Panc1 (cell line): ENCODE data around the gene CHDH. TPM values are rescaled to one million over a fixed set of nuclear protein-coding genes. Genes with fewer than 3 reads are reported as not detected.

Experiments
- ATAC-seq: fragments of 200-7000 bp; cut with Tn5 transposase; 2 replicates; pipeline ENCODE4 v1.9.1; 2020; ENCODE audit warnings: mild to moderate bottlenecking, moderate library complexity
- BruUV-seq: library from RNA; stranded (reverse); fragments of 400-500 nt; replicated peaks from 2 replicates; lab custom pipeline; 2021; lab: Mats Ljungman, UMichigan
- CTCF ChIA-PET: fragments of 300-600 bp; sonication (Branson Sonifier 250); formaldehyde crosslinking; loops from one replicate; lab custom pipeline; 2022; ENCODE audit warnings: antibody characterized with exemption; lab: Charles Lee
- POLR2A ChIA-PET: fragments of 300-600 bp; sonication (Branson Sonifier 250); formaldehyde crosslinking; loops from one replicate; lab custom pipeline; 2022; ENCODE audit warnings: antibody characterized with exemption; lab: Charles Lee
- DNase-seq: peaks from one replicate; pipeline ENCODE4 v3.0.0-alpha.2; 2010; ENCODE audit warnings: low read depth, low spot score
- H3K27ac ChIP-seq: 2 replicates; pipeline ENCODE4 v1.5.1; 2011; ENCODE audit warnings: mild to moderate bottlenecking, low read length, inconsistent platforms
- H3K27me3 ChIP-seq: fragments of 200-500 bp; sonication (Bioruptor generic); 2 replicates; pipeline ENCODE4 v1.6.0; 2014; ENCODE audit warnings: low read length, inconsistent platforms; ENCODE audit not compliant: control insufficient read depth, insufficient read depth
- H3K36me3 ChIP-seq: fragments of 200-500 bp; sonication (Bioruptor generic); 2 replicates; pipeline ENCODE4 v1.5.1; 2014; ENCODE audit warnings: inconsistent platforms, mild to moderate bottlenecking, low read length, moderate library complexity; ENCODE audit not compliant: control insufficient read depth, insufficient read depth
- H3K4me1 ChIP-seq: 2 replicates; pipeline ENCODE4 v1.5.1; 2011; ENCODE audit warnings: inconsistent platforms, mild to moderate bottlenecking, low read length, moderate library complexity; ENCODE audit not compliant: control insufficient read depth, insufficient read depth
- H3K4me3 ChIP-seq, 2 experiments: 2 replicates each; pipeline ENCODE4 v1.5.1; 2011 to 2012; ENCODE audit warnings: low read depth in 2 of 2, low read length in 2 of 2, mild to moderate bottlenecking in 2 of 2, inconsistent platforms in 1 of 2, moderate library complexity in 1 of 2
- H3K9me3 ChIP-seq: fragments of 200-500 bp; sonication (Bioruptor generic); 2 replicates; pipeline ENCODE4 v1.5.1; 2014; ENCODE audit warnings: low read depth, mild to moderate bottlenecking, inconsistent platforms, low read length, moderate library complexity; ENCODE audit not compliant: control insufficient read depth, insufficient read depth
- POLR2AphosphoS5 ChIP-seq: IDR thresholded peaks from 2 replicates; pipeline ENCODE4 v1.6.1; 2012; ENCODE audit warnings: mild to moderate bottlenecking, low read depth, low read length, moderate library complexity
- SIN3A ChIP-seq: IDR thresholded peaks from 2 replicates; pipeline ENCODE4 v1.6.1; 2012; ENCODE audit warnings: low read depth, mild to moderate bottlenecking, low read length, moderate library complexity, borderline replicate concordance; ENCODE audit not compliant: insufficient read depth
- TCF7L2 ChIP-seq: IDR thresholded peaks from 2 replicates; pipeline ENCODE4 v1.6.1; 2011; ENCODE audit warnings: mild to moderate bottlenecking, low read depth, low read length, inconsistent platforms
- in situ Hi-C: cut with HindIII; loops from 2 replicates; pipeline ENCODE4 v1.10.0; 2016; ENCODE audit warnings: low sequenced_read_pairs, low pct_unique_long_range_greater_than_20kb
- intact Hi-C: fragments of 100-400 bp; cut with micrococcal nuclease; formaldehyde crosslinking; loops from one replicate; pipeline ENCODE4 v1.10.0; 2022; ENCODE audit not compliant: unreplicated experiment
- total RNA-seq: library from RNA; stranded (reverse); gene quantifications from one replicate; pipeline ENCODE4 v1.2.1, GENCODE V29; 2021; ENCODE audit not compliant: unreplicated experiment
- TF ChIP-seq, protein P1 (sequence below), 2 experiments: IDR thresholded peaks; 2 replicates each; pipeline ENCODE4 v1.6.1; 2011 to 2012; ENCODE audit warnings: low read depth in 2 of 2, control low read depth in 1 of 2, low read length in 1 of 2, mild to moderate bottlenecking in 1 of 2, moderate library complexity in 1 of 2; ENCODE audit not compliant: insufficient read depth in 1 of 2
- TF ChIP-seq, protein P2 (sequence below): fragments of 450-650 bp; IDR thresholded peaks from 2 replicates; pipeline ENCODE4 v1.5.1; 2017; ENCODE audit warnings: mild to moderate bottlenecking

Gene CHDH
- total RNA-seq, 1 experiment from 2014 or later: 24.1 TPM

DNA sequence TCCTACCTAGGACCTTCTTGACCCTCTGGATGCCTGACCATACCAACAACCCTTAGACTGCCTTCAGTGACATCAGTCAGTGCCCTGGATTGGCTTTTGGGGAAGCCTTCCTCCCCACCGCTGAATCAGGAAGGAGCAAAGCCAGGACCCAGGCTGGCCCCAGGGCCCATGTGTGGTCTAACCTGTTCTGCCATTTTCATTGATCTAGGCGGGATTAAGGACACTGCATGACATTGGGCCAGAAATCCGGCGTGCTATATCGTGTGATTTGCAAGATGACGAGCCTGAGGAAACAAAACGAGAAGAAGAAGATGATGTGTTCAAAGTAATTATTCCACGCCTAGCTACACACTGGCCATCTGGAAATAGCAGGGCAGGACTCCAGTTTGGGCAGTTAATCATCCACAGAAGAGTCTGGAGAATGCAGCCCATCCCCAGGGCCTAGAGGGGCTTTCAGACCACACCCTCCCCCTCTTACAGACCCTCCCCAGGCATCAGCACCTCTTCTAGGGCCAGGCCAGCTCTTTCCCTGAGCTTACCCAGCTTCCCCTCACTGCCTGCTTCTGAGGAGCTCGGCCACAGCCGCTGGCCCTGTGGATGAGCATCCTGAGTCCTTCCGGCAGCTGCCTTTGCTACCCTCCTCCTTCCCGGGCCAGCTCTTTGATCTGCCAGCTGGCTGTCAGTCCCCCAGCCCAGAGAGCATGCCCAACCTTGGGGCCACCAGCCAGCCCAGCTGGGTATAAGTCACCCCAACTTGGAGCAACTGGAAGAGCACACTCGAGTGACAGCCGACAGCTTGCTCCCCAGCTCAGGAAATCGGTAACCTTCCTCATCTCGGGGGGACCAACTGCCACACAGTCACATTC is 45.9 kb downstream of the CHDH start:
- H3K27ac ChIP-seq: no peak overlapping the region
- intact Hi-C loops: no loop called here
- in situ Hi-C loops: no loop called here
- peaks cover 11% of the 10 kb centered on the region for H3K4me1 ChIP-seq
- no peaks in the 10 kb centered on the region for H3K36me3 ChIP-seq
- no peak for ATAC-seq
- no peaks in the 10 kb centered on the region for H3K9me3 ChIP-seq
- no peak overlapping the region for H3K4me3 ChIP-seq
- POLR2A ChIA-PET: no interaction called here
- TF ChIP-seq TCF7L2 (no peak), SIN3A (no peak), POLR2AphosphoS5 (no peak)
- TF ChIP-seq, protein P1, sequence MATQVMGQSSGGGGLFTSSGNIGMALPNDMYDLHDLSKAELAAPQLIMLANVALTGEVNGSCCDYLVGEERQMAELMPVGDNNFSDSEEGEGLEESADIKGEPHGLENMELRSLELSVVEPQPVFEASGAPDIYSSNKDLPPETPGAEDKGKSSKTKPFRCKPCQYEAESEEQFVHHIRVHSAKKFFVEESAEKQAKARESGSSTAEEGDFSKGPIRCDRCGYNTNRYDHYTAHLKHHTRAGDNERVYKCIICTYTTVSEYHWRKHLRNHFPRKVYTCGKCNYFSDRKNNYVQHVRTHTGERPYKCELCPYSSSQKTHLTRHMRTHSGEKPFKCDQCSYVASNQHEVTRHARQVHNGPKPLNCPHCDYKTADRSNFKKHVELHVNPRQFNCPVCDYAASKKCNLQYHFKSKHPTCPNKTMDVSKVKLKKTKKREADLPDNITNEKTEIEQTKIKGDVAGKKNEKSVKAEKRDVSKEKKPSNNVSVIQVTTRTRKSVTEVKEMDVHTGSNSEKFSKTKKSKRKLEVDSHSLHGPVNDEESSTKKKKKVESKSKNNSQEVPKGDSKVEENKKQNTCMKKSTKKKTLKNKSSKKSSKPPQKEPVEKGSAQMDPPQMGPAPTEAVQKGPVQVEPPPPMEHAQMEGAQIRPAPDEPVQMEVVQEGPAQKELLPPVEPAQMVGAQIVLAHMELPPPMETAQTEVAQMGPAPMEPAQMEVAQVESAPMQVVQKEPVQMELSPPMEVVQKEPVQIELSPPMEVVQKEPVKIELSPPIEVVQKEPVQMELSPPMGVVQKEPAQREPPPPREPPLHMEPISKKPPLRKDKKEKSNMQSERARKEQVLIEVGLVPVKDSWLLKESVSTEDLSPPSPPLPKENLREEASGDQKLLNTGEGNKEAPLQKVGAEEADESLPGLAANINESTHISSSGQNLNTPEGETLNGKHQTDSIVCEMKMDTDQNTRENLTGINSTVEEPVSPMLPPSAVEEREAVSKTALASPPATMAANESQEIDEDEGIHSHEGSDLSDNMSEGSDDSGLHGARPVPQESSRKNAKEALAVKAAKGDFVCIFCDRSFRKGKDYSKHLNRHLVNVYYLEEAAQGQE (IDR thresholded peaks at IDR 0.05; ENCODE audit: insufficient read depth in 1 of 2, low read depth in 2 of 2, low read length in 1 of 2): no peak
- TF ChIP-seq, protein P2, sequence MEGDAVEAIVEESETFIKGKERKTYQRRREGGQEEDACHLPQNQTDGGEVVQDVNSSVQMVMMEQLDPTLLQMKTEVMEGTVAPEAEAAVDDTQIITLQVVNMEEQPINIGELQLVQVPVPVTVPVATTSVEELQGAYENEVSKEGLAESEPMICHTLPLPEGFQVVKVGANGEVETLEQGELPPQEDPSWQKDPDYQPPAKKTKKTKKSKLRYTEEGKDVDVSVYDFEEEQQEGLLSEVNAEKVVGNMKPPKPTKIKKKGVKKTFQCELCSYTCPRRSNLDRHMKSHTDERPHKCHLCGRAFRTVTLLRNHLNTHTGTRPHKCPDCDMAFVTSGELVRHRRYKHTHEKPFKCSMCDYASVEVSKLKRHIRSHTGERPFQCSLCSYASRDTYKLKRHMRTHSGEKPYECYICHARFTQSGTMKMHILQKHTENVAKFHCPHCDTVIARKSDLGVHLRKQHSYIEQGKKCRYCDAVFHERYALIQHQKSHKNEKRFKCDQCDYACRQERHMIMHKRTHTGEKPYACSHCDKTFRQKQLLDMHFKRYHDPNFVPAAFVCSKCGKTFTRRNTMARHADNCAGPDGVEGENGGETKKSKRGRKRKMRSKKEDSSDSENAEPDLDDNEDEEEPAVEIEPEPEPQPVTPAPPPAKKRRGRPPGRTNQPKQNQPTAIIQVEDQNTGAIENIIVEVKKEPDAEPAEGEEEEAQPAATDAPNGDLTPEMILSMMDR: no peak
- CTCF ChIA-PET: no interaction called here
- no peaks in the 10 kb centered on the region for H3K27me3 ChIP-seq
- no TSS peak for BruUV-seq
- no peak for DNase-seq

DNA sequence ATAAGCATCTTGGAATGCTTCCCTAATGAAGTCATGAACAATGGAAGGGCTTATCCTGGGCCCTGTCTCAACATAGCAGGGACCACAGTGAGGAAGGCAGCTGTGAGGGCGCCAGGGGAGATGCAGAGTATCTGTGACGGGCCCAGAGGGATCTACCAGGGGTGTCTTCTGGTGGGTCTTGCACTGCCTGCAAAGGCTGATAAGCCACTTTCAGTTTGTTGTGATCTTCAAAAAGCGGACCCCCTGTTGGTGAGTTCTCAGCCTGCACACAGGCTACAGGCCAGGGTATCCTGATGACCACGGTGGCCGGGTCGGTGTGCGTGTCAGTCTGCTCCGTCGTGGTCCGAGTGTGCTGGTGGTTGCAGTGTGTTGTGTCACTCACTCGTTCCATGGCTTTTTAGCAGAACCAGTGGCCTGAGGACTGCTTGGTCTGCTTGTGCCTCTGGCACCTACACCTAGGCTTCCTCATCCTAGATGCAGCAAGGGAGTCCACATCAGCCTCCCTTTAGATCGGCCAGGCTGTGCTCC is 46.8 kb downstream of the CHDH start:
- TF ChIP-seq, protein P2: no peak
- TF ChIP-seq, protein P1 (IDR thresholded peaks at IDR 0.05; ENCODE audit: insufficient read depth in 1 of 2, low read depth in 2 of 2, low read length in 1 of 2): no peak
- TF ChIP-seq SIN3A: no peak
- no peak for TF ChIP-seq POLR2AphosphoS5
- no TSS peak for BruUV-seq
- Histone ChIP-seq H3K4me3 (no peak overlapping the region), H3K36me3 (no peaks in the 10 kb centered on the region), H3K27me3 (no peaks in the 10 kb centered on the region), H3K4me1 (peaks cover 2% of the 10 kb centered on the region), H3K27ac (no peak overlapping the region), H3K9me3 (no peaks in the 10 kb centered on the region)
- CTCF ChIA-PET: no interaction called here
- ATAC-seq (no peak), DNase-seq (no peak)
- POLR2A ChIA-PET: no interaction called here
- in situ Hi-C loops (no loop called here), intact Hi-C loops (no loop called here)
